HG02840 (cell line): Measurements from ENCODE around the gene CNTN1.
"Not testable (repeated sequence)": the region's sequence is repeated elsewhere in the genome, so short reads cannot be mapped to it uniquely, and the experiment has no call there.

Source experiments
- ATAC-seq: cut with Tn5 transposase; IDR thresholded peaks from one replicate; pipeline ENCODE4 v1.9.1; 2021; ENCODE audit warnings: mild to moderate bottlenecking, moderate library complexity, moderate number of reproducible peaks; ENCODE audit not compliant: unreplicated experiment, low FRiP score

Gene CNTN1

GRCh38 chr12:40697566-40698259 is 5.5 kb downstream of the CNTN1 start:
- no peak for ATAC-seq

- no peak for ATAC-seq
These were observed 9.5 kb downstream of the CNTN1 start for GRCh38 chr12:40701756-40702155.

GRCh38 chr12:40711121-40711520 is 18.9 kb downstream of the CNTN1 start:
- no peak for ATAC-seq

- ATAC-seq = no peak
These were observed 22.4 kb downstream of the CNTN1 start for GRCh38 chr12:40714636-40715035.

- no peak for ATAC-seq
These were observed 23.8 kb downstream of the CNTN1 start for GRCh38 chr12:40716037-40716436.

- ATAC-seq = no peak
These were observed 25.3 kb downstream of the CNTN1 start for GRCh38 chr12:40717576-40717975.

GRCh38 chr12:40718878-40719372 is 26.7 kb downstream of the CNTN1 start:
- no peak for ATAC-seq

GRCh38 chr12:40723001-40723400 is 30.8 kb downstream of the CNTN1 start:
- no peak for ATAC-seq

GRCh38 chr12:40726366-40726765 is 34.1 kb downstream of the CNTN1 start:
- no peak for ATAC-seq

- no peak for ATAC-seq
These were observed 35.7 kb downstream of the CNTN1 start for GRCh38 chr12:40727774-40728483.

- ATAC-seq = no peak
These were observed 38.0 kb downstream of the CNTN1 start for GRCh38 chr12:40730281-40730680.

GRCh38 chr12:40733871-40734270 is 41.6 kb downstream of the CNTN1 start:
- no peak for ATAC-seq

GRCh38 chr12:40734276-40734675 is 42.0 kb downstream of the CNTN1 start:
- ATAC-seq = no peak

- no peak for ATAC-seq
These were observed 43.5 kb downstream of the CNTN1 start for GRCh38 chr12:40735551-40736230.

- ATAC-seq = not testable (repeated sequence)
These were observed 45.2 kb downstream of the CNTN1 start for GRCh38 chr12:40737416-40737815.

- no peak for ATAC-seq
These were observed 46.6 kb downstream of the CNTN1 start for GRCh38 chr12:40738856-40739255.

GRCh38 chr12:40742041-40742440 is 49.8 kb downstream of the CNTN1 start:
- no peak for ATAC-seq

- ATAC-seq = no peak
These were observed 53.1 kb downstream of the CNTN1 start for GRCh38 chr12:40745386-40745785.

- no peak for ATAC-seq
These were observed 57.6 kb downstream of the CNTN1 start for GRCh38 chr12:40749863-40750262.

GRCh38 chr12:40752011-40752410 is 59.8 kb downstream of the CNTN1 start:
- no peak for ATAC-seq

- ATAC-seq = no peak
These were observed 68.6 kb downstream of the CNTN1 start for GRCh38 chr12:40760821-40761220.
